NCI-H748 treated with DMSO at 0.1 percent for 48 hours (cell line): ENCODE data around the gene H1-8.

ENCODE experiments used
- DNase-seq: peaks from one replicate; lab custom pipeline; 2025; lab: John Stamatoyannopoulos, UW

The H1-8 gene

DNA sequence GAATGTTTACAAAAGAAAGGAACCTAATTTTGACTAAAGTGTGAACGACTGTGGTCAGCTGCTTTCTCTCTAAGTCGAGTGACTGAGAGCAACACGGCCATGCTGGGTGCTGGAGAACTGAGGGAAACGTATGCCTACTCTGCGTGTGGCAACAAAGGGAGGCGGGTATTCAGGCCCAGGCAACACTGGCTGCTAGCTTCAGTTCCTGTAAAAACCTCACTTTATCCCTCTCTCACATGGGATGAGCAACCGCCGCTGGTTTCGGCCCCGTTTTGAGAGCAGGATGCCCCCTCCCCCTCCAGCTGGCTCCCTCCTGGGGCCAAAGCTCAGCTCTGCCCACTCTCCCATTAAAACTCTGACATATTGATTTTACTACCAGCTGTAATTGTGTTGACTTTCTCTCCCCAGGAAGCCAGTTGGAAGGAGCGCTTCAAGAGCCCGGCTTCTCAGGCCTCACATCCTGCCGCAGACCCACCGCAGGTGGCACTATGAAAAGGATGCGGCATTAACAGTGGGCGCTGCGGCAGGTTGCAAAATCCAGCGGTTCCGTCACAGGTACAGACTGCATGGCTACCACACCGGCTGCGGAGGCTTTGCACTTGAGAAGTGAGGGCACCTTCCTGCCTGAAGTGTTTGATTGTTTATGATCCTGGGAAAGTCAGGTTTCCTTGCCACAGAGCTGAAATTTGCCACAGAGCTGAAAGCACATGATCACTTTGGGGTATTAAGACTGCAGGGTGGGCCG is 50.8 kb downstream of the H1-8 start:
- peak; percentile 80 for DNase-seq

GRCh38 chr3:129594409-129594808 is 51.4 kb downstream of the H1-8 start:
- no peak for DNase-seq

GRCh38 chr3:129594907-129595390 is 52.0 kb downstream of the H1-8 start:
- DNase-seq: no peak

DNA sequence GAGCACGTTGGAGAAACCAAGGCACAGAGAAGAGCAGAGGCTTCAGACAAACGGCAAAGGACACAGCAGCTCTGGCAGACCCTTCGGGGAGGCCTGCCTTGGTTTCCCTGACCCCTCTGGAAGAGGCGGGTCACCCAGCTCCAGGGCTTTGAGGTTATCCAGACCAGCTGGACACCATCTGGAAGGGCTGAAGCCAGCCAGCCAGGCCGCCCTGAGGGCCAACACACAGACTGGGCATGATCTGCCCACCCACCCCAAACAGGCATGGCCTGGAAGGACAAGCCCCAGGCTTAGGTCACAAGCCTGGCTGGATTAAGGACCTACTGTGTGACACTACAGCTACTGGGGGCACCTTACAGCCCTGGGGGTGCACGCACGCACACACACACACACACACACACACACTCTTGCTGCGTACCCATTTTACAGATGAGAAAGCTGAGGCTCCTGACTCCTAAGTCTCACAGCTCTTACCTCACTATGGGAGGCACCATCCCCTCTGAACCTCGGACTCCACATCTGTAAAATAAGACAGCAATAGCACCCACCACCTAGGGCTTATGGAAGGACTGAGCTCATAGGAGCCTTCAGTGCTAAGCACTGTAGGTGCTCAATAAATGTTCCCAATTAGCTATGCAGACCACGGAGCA is 52.7 kb downstream of the H1-8 start:
- no peak for DNase-seq

GRCh38 chr3:129596194-129597086 is 53.5 kb downstream of the H1-8 start:
- DNase-seq: no peak

DNA sequence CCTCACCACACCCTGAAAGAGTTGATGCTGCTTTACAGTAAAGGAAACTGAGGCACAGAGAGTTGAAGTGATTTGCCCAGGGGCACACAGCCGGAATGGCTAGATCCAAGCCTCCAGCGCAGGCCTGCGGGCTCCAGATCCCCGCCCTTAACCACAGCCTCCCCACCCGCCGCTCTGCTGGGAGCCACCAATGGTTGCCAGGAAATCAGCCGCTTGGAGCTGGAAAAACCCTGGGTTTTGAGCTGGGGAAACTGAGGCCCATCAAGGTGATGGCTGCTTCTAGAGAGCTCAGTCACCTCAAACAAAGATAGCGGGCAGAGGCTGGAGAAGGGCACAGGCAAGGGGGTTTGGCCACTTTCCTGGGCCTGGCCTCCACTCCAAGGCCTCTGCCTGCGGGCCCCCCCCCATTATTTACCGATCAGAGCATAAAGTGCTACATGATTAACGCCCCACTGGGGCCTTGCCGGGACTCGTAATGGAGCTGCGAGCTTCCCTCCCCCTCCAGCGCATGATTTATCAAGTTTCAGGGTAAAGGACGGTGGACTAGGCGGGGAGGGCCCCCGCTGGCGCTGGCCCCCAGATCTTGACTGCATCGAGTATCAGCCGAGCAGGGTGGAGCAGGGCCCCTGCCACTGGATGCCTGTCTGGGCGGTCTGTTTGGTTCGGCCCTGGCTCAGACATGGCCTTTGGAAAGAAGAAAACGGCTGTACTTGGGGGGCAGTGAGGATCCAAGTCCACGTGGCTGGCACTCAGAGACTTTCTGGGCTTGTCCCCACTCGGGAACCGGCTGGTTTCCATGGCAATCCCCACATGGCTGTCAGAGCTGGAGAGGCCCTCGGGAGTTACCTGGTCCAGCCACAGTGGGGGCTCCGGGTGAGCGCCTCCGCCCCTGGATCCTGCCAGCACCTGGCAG is 54.4 kb downstream of the H1-8 start:
- no peak for DNase-seq

- DNase-seq: no peak
Observed at GRCh38 chr3:129598000-129598381, 55.0 kb downstream of the H1-8 start.

DNA sequence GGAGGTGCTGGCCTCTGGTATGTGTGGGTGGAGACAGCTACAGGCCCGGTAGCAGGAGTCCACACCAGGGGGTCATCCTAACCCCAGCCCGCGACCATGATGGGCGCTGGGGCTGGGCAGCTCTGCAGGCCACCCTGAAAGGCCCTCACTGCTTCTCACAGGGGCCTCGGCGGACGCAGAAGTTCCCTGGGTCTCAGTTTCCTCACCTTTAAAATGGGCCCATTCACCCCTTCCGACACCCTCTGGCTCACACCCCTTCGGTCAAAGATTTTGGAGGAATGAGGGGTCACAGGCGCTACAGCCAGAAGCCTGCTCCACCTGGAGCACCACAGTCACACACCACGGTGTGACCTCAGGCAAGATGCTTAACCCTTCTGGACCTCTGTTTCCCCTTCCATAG is 55.5 kb downstream of the H1-8 start:
- DNase-seq: no peak

DNA sequence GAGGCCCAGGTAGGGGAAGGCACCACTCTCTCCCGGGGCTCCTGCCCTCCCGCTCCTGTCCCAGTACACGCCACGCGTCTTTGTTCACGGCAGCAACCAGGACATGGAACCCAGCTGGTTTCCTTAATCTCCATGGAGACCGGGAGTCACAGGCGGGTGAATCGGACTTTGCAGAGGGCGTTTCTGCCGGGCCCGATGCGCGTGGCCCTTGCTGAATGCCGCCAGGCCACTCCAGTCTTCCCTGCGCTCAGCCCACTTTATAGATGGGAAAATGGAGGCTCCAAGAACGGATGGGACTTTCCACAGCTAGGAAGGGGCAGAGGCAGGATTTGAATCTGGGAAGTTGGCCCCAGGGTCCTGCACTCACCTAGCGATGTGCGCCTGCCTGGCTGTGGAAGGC is 56.1 kb downstream of the H1-8 start:
- no peak for DNase-seq

DNA sequence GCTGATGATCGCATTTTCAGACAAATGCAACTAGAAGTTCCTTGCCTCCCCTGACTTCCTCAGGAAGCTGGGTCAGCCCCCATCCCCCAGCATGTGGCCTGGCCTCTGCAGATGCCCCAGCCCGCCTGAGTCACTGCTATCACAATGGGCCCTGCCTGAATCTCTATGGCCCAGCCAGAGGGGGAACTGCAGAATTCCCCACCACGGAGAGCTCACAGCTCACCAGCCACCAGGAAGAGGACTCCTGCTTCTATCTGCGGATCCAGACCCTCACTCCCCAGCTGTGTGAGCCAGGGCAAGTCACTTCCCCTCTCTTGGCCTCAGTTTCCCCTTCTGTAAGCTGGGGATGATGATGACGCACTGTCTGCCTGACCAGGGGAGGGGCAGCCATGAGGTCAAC is 56.6 kb downstream of the H1-8 start:
- DNase-seq: no peak

- no peak for DNase-seq
Observed at GRCh38 chr3:129600348-129600747, 57.4 kb downstream of the H1-8 start.
